ENCODE data around the gene TCF4.

TCF4 gene

DNA sequence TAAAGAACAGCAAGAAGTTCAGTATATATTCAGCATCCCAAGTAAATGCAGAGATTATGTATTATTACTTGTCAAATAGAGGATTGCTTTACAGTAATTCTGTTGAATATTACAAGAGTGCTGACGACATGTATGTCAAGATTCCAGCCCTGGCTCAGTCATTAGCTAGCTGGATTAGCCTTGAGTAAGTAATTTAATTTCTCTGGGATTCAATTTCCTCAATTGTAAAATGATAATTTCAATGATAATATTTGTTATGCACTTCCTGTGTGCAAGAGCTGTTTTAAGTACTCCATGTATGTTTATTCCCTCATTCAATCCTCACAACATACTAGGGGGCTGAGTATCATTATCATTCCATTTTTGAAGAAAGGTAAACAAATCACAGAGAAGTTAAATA is 44.0 kb downstream of the TCF4 start:
- no peak for DNase-seq (ENCODE audit: low spot score)

DNA sequence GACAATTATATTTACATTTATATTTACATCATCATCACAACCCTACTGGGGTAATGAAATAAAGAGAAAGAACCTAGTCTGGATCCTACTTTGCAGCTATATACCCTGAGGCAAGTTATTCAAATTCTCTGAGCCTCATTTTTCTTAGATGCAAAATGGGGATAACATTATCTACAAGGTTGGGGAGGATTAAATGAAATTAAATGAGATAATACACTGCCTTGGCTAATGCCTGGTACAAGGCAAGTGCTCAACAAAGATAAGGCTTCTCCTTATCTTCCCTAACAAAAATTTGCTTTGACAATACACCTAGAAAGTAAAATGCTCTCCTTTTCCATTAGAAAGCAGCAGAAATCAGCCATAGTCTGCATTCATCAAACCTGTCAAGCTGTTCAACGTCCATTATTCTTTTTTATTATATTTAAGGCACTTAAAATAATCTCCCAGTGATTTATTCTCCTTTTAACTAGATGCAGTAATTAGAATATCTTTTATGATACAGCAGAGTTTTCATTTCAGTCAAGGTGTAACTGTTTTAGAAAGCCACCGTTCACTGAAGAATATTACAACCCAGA is 44.8 kb downstream of the TCF4 start:
- DNase-seq (ENCODE audit: low spot score): no peak

DNA sequence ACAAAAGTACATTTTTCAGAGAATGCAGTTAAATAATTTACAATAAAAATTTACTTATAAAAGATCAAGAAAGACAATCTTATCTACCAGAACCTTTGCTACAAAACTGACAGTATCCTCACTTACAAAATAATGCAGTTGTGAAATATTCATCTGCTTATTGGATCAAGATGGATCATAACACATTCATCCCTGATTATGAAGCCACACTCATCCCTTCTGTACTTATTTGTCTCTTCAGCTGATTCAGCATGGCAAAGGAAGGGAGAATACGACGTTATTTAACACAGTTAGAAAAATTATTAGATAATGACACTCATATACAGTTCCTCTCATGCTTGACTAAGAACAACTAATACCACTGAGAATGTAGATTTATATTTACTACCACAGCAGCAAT is 46.4 kb downstream of the TCF4 start:
- no peak for DNase-seq (ENCODE audit: low spot score)

DNA sequence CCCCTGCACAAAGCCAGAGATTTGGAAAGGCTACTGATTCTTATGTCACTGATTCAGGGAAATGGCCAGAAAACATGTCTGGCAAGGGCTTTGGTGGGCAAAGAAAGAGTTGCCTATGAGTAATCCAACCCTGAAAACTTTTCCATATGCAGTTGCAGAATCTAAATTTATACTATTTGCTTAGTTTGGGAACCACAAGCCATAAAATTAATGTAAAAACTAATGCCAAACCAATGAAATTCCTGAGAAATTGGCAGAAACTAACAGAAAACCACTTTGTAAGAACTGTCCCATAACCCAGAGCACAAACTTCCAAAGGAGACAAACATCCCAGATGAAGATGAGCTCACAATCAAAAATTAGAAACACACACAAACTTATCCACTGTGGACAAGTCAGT is 48.8 kb downstream of the TCF4 start:
- no peak for DNase-seq (ENCODE audit: low spot score)

GRCh38 chr18:55534996-55535395 is 53.0 kb downstream of the TCF4 start:
- DNase-seq (ENCODE audit: low spot score): no peak

DNA sequence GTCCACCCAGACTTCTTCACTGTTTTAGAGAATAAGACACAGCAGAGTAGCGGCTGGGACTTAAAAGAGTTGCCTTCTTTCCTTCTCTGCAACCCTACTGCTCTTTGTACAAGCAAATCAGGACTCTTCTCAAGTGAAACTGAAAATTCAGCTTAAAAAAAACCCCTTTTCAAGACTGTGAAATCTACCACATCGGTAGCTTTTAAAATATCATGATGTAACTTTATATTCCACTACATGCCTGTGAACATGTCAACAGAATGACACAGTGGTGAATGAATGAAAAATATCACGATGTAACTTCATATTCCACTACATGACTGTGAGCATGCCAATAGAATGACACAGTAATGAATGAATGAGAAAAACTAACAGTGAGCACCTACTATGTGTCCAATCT is 53.4 kb downstream of the TCF4 start:
- no peak for DNase-seq (ENCODE audit: low spot score)

- no peak for DNase-seq (ENCODE audit: low spot score)
Measured at GRCh38 chr18:55530166-55530565, 57.8 kb downstream of the TCF4 start.

DNA sequence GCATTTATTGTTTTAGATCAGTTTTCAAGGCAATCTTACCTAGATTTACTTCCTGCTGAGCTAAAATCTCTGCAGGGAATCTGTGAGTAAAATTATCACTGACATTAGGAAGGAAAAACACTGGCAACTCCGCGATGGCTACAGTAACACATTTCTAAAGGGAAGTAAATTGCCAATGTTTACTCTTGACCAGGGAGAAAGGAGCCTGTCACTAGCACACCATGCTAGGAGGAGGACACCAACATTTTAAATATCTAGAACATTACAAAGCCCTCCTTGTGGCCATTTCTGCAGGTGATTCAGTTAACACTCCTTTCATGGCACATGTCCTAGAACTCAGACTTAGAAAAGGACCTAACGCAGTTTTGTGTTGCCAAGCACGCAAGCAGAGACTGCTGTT is 58.4 kb downstream of the TCF4 start:
- no peak for DNase-seq (ENCODE audit: low spot score)

DNA sequence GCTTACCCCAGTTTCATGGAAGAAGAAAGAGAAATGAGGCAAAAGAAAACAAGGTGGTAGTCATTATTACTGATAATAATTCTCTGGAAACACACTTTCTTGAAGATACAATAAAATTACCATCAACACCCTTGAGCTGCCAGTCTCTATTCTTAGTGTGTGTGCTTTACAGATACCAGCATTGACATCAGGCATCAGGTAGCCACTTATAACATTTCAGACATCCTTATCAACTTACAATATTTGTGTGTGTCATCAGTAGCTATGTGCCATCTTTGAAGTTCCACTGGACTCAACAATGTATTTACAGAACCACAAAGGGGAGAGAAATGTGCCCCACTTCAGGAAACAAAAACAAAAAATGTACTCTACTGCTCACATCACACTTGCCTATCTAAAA is 62.1 kb downstream of the TCF4 start:
- DNase-seq (ENCODE audit: low spot score): no peak

DNA sequence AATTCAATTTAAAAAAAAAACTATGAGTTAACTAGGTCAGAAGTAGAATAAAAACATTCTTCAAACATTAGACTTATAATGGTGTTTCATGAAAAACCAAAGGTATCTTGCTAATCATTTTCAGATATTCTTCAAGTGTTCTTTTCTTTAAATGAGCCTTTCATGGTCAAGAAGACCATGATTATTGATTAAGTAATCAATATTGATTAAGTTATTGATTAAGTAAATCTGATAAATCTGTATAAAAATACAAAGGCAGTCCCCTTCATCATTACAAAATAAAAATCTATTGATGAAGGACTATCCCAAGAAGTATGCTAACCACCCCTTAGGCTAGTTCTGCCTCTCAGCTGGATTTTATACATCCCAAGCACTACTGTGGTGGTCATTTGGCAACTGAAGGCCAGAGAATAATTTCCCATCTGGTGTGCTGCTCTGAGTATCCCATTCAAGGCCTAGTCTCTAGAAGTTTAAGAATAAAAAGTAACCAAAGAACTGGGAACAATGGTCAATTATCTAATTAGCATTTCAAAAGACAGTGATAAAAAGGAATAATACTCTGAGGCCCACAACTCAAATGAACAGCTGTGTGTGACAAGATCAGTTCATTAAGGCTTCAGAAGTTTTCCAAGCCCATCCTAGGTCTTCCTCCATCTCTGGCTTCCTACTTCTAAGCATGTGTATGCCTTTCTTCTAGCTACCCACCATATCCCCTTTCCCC is 63.5 kb downstream of the TCF4 start:
- no peak for DNase-seq (ENCODE audit: low spot score)

DNA sequence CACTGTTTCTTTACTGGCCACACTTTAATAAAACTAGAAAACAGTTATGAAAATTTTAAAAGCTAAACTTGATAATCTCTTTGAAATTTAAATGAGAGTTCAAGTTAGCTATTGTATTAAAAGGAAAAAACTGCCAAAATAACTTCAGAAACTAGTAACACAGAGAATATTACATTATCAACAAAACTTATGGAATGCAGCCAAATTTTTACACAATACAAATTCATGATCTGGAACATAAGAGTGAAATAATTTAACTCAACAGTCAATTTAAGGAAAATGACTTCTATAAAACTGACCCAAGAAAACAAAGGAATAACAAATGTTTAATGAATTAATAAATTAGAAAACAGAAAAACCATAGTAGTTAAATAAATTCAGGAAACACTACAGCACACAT is 65.0 kb downstream of the TCF4 start:
- no peak for DNase-seq (ENCODE audit: low spot score)

DNA sequence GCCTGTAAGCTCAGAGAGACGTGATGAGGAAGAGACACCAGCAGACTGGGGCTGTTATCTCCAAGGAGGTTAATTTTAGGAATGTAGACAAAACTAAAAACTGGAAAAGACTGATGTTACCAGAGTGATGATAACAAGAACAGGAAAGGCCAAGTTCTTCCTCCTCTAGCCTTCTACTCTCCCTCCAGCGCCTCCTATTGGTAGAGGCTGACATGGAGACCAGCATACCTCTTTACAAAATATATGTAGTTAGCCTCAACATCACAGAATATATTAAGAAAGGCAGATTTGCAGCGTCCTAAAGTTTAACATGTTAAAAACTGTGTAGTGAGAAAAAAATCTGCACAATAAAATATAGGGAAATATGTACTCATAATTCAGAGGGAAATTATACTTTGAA is 66.0 kb downstream of the TCF4 start:
- DNase-seq (ENCODE audit: low spot score): no peak

DNA sequence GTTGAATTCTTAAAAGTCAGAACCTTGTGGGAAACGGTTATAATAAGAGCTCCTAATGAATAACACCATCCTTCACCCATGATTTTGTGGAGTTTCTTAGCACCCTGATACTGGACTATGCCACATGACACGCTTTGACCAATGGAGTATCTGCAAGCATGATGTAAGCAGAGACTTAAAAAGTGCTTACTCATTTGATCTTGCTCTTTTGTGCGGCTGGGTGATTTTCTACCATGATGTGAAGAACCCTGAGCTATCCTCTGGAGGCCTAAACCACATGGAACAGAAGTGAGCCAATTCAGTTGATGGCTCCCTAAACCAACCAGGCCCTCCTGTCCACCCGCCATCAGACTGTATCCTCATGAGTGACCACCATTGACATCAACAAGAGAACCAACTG is 70.9 kb downstream of the TCF4 start:
- DNase-seq (ENCODE audit: low spot score): no peak

DNA sequence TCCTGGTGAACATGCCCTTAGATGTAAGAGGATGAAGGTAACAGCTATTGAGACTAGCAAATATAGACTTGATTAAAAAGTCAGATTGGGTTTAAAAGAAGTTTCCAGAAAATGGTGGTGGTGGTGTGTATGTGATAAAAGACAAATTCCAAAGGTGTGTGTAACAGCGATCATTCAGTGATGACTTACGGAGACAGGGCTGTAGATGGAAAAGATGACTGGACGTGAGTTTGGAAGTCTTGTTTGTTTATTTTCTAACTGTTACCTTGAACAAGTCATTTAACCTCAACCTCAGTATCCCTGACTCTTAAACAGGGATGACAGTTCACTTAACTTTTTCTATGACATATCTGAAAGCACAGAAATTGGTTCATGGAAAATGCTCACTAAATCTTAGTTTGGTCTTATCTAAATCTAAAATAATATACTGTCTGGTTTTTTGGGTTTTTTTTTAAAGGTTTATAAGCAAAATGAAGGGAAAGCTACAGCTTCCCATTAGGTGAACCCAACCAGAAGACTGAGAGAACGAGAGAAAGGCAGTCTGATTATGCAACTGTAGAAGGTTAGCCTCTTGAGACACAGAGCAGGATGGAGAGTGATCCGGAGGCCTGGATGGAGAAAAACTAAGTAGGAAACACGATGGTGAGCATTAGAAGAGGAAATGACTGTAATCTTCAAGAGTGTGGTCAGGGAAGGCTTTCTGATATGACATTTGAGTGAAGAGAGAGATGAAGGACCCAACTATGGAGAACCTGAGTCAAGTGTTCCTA is 71.9 kb downstream of the TCF4 start:
- DNase-seq (ENCODE audit: low spot score): no peak

DNA sequence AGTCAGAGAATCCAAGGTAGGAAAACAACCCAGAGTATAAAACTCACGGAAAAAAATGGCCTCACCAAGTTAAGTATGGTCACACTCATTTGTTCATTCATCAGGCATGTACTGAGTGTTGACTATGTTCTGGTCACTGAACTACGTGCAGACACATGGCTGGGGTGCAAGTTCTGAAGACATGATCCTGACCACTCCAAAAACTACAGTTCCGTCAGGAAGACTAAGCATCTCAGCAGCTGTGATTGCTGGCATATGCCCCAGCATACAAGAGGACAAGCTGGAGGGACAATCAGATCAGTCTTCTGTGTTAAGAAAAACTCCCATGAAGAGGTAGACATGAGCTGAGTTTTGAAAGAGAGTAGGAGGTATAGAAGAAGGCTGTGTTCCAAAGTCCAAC is 72.8 kb downstream of the TCF4 start:
- no peak for DNase-seq (ENCODE audit: low spot score)

DNA sequence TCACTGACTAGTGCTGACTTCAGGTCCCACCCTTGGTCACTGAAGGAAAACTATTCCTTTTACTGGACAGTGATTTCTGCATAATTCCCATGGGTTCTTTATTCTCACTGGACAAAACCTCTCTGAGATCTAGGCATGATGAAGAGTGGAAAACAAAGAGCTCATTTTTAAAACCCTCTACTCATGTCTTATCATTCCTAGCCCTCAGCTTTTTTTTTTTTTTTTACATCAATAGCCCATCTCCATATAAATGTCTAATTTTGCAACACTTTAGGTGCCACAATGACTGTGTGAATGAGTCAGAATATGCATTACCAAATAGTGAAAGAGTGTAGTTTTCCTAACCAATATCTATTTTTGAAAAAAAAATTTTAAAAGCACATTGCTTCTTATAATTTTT is 74.8 kb downstream of the TCF4 start:
- DNase-seq (ENCODE audit: low spot score): no peak

GRCh38 chr18:55511277-55511676 is 76.7 kb downstream of the TCF4 start:
- no peak for DNase-seq (ENCODE audit: low spot score)

DNA sequence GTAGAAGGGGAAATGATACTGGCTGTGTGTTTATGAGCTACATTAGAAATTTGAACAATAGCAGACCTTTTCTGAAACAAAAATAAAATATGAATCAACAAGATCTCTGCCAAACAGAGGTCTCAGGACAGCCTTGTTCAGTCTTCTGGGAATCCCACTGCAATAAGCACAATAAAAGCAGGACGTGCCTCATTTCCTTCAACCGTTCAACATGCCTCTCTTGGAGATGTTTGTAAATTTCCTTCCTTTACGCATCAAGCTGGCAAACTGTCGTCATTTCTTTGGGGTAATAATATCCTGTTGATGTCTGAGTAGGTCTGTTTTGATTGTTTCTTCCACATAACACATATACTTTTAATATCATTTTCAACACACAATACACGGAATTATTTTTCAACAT is 77.2 kb downstream of the TCF4 start:
- DNase-seq (ENCODE audit: low spot score): no peak

GRCh38 chr18:55509631-55510324 is 78.2 kb downstream of the TCF4 start:
- peak; percentile 63 for DNase-seq (ENCODE audit: low spot score)

DNA sequence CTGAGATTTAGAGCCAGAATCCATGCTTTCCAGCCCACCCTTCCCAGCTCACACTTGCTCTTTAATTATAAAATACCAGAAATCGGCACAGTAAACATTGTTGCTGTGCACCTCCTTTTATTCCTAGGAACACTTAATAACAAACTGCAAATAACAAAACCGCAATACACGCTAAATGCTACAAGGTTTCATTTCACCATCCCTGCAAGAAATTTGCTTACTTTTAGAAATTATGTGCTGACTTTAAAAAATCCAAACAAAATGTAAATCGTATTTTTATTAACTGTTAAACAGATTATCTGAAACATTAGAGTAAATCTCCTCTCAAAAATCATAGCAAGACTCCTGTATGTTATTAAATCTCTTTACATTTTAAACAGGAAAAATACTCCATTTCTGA is 79.3 kb downstream of the TCF4 start:
- DNase-seq (ENCODE audit: low spot score): no peak

DNA sequence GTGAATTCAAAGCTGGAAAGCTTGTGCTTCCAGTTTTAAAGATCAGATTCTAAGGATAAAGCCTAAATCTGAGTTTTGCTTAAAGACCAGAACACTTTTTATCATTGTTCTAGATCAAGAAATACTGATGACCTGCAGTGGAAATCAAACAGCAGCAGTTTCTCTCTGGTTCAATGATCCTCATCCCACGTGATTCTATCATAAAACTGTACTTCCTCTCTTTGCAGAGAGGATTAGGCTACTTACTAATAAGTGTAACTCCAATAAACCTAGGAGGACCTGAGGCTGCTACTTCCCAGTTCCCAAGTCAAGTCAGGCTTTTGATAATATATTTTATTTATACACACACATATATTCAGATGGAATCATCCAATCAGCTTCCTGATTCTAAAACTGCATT is 81.9 kb downstream of the TCF4 start:
- DNase-seq (ENCODE audit: low spot score): no peak

DNA sequence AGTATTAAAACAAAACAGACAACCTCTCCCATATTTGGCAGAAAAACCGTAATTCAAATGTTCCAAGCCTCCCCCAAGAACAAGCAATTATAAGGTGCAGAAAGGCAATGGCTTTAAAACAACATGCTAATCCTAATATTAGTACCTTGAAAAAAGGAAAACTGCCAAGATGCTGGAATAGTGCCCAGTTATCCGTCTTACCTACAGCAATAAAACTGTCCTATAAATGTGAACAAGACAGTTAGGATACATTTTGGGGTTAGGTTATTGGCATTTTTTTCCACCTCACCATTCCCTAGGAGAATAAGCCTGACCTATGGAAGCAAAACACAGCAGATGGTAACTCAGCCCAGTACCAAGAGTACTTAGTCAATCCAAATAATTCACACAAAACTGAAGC is 83.2 kb downstream of the TCF4 start:
- no peak for DNase-seq (ENCODE audit: low spot score)
